WERI-Rb-1 (cell line): ENCODE data around the gene IRAK2.

Experiments
- DNase-seq: peaks from one replicate; pipeline ENCODE4 v3.0.0-alpha.2; 2020
- H3K27ac ChIP-seq: fragments of 250-450 bp; sonication (Bioruptor Pico); 2 replicates; pipeline ENCODE4 v1.5.1; 2020; ENCODE audit warnings: mild to moderate bottlenecking, moderate library complexity
- H3K27me3 ChIP-seq: fragments of 250-450 bp; sonication (Bioruptor Pico); 2 replicates; pipeline ENCODE4 v1.5.1; 2021; ENCODE audit warnings: mild to moderate bottlenecking, low read depth, moderate library complexity; ENCODE audit not compliant: insufficient read depth, severe bottlenecking
- H3K36me3 ChIP-seq: fragments of 250-450 bp; sonication (Bioruptor Pico); 2 replicates; pipeline ENCODE4 v1.5.1; 2020; ENCODE audit warnings: mild to moderate bottlenecking, moderate library complexity
- H3K4me3 ChIP-seq: 2 replicates; pipeline ENCODE4 v1.5.1; 2011; ENCODE audit warnings: low read depth, mild to moderate bottlenecking, control low read depth, low read length
- H3K9me3 ChIP-seq: fragments of 250-450 bp; sonication (Bioruptor Pico); 2 replicates; pipeline ENCODE4 v1.5.1; 2021; ENCODE audit warnings: mild to moderate bottlenecking, moderate library complexity; ENCODE audit not compliant: severe bottlenecking
- TF ChIP-seq, protein P1 (sequence below): IDR thresholded peaks from 2 replicates; pipeline ENCODE4 v1.5.1; 2011; ENCODE audit warnings: low read depth, mild to moderate bottlenecking, control low read depth, inconsistent platforms, low read length

IRAK2 gene

GRCh38 chr3:10285272-10286132, 120.8 kb downstream of the IRAK2 start:
- no peaks in the 10 kb centered on the region for H3K9me3 ChIP-seq
- H3K4me3 ChIP-seq, result no peak overlapping the region
- DNase-seq, result no peak
- no peak overlapping the region for H3K27ac ChIP-seq
- TF ChIP-seq, protein P1, sequence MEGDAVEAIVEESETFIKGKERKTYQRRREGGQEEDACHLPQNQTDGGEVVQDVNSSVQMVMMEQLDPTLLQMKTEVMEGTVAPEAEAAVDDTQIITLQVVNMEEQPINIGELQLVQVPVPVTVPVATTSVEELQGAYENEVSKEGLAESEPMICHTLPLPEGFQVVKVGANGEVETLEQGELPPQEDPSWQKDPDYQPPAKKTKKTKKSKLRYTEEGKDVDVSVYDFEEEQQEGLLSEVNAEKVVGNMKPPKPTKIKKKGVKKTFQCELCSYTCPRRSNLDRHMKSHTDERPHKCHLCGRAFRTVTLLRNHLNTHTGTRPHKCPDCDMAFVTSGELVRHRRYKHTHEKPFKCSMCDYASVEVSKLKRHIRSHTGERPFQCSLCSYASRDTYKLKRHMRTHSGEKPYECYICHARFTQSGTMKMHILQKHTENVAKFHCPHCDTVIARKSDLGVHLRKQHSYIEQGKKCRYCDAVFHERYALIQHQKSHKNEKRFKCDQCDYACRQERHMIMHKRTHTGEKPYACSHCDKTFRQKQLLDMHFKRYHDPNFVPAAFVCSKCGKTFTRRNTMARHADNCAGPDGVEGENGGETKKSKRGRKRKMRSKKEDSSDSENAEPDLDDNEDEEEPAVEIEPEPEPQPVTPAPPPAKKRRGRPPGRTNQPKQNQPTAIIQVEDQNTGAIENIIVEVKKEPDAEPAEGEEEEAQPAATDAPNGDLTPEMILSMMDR, result no peak
- H3K36me3 ChIP-seq, result peaks cover 25% of the 10 kb centered on the region
- no peaks in the 10 kb centered on the region for H3K27me3 ChIP-seq

DNA sequence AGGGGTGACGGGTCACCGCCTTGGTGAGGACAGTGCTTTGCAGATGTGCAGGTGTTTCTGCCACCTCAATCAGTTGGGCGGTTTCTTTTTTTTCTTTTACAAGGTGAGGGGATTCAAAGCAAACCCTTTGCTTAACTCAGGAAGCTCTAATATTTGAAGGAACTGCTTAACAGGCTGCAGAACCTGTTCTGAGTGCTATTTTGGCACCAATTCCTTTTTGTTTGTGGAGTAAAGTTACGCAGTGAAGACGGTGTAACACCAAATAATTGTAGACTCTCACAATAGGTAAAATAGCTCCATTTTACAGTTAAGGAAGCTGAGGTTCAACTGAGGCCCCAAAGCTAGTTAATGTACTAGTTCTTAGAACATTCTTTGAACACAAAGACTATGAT, 121.4 kb downstream of the IRAK2 start:
- no peak for DNase-seq
- Histone ChIP-seq H3K27ac (no peak overlapping the region), H3K27me3 (no peaks in the 10 kb centered on the region), H3K4me3 (no peak overlapping the region), H3K9me3 (no peaks in the 10 kb centered on the region), H3K36me3 (peaks cover 20% of the 10 kb centered on the region)
- TF ChIP-seq, protein P1, result no peak

GRCh38 chr3:10286596-10287295, 122.0 kb downstream of the IRAK2 start:
- DNase-seq, result no peak
- Histone ChIP-seq H3K4me3 (no peak overlapping the region), H3K27me3 (no peaks in the 10 kb centered on the region), H3K27ac (no peak overlapping the region), H3K36me3 (peaks cover 20% of the 10 kb centered on the region), H3K9me3 (no peaks in the 10 kb centered on the region)
- TF ChIP-seq, protein P1, result no peak

DNA sequence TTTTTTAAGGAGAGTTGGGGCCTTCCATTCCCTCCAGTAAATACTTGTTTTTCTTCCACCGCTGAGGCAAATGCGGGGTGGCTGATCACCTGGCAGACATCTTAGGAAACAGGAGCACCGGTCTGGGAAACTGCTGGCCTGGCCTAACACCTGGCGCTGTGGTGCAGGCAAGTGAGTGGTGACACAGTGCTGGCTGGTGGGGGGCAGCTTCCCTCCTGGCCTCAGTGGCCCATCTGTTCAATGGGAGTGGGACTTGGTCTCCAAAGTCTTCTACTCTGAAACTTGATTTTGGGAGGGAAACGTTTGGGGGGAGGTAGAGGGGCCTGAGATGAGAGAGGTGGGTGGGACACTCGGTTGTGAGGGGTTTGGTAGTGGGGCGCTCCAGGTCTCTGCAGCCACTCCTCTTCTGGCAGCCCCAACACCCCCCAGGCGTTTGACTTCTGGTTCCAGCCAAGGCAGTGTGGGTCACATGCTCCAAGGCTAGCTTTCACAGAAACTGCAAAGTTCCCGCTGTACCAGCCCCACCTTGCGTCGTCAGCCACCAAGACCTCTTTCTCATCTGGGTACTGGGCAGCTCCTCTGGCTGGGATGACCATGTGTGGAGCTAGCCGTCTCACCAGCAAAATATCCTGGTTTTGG, 123.3 kb downstream of the IRAK2 start:
- no peak overlapping the region for H3K4me3 ChIP-seq
- TF ChIP-seq, protein P1, result no peak
- no peak overlapping the region for H3K27ac ChIP-seq
- H3K36me3 ChIP-seq, result peaks cover 14% of the 10 kb centered on the region
- DNase-seq, result no peak
- H3K9me3 ChIP-seq, result no peaks in the 10 kb centered on the region
- no peaks in the 10 kb centered on the region for H3K27me3 ChIP-seq

DNA sequence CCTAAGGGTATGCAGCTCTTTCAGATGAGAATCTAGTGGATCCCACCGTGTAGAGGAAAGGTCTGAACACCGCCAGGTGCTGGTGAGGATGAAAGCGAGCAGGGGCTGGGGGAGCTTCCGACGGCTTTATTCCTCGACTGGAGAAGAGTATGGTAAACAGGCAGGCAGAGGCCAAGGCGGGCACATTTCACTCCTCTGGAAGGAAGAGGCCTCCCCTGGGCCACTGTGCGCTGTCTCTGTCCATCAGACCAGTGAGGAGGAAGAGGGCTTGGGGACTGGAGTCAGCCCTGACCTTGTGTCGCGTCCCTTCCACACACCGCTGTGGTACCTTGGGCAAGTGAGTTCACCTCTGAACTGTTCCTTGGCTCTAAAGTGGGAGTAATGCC, 123.8 kb downstream of the IRAK2 start:
- H3K36me3 ChIP-seq, result peaks cover 9% of the 10 kb centered on the region
- no peak for DNase-seq

More for the DNA sequence above, 123.8 kb downstream of the IRAK2 start:
- no peaks in the 10 kb centered on the region for H3K27me3 ChIP-seq
- TF ChIP-seq, protein P1, result no peak
- no peak overlapping the region for H3K27ac ChIP-seq
- H3K9me3 ChIP-seq, result no peaks in the 10 kb centered on the region
- H3K4me3 ChIP-seq, result no peak overlapping the region
